DOHH2 (cell line): ENCODE results near the gene BBS9.

Source experiments
- CTCF ChIP-seq: fragments of 200-600 bp; sonication (generic); IDR thresholded peaks from one replicate; pipeline ENCODE4 v1.5.1; 2014; ENCODE audit warnings: antibody characterized with exemption, mild to moderate bottlenecking, low read depth, low read length; ENCODE audit not compliant: poor library complexity, severe bottlenecking
- EZH2phosphoT487 ChIP-seq: fragments of 200-600 bp; sonication (generic); IDR thresholded peaks from 2 replicates; pipeline ENCODE4 v1.6.1; 2017; ENCODE audit warnings: borderline replicate concordance, mild to moderate bottlenecking, antibody characterized with exemption, low read length, moderate library complexity, mixed read lengths

GRCh38 chr7:33556472-33556871, 427.1 kb downstream of the BBS9 start:
- TF ChIP-seq CTCF: no peak
- no peak for TF ChIP-seq EZH2phosphoT487
